Stimulated activated CD8-positive, alpha-beta memory T cell treated with anti-CD3 and anti-CD28 coated beads, Interleukin-12 subunit alpha, Interleukin-12 subunit beta, amount 100 ng/mL, for 24 hours (primary cell): Measurements from ENCODE around the gene CACNB1.

Experiments used
- DNase-seq: peaks from one replicate; pipeline ENCODE4 v3.0.0-alpha.2; 2020; ENCODE audit errors: extremely low read depth

CACNB1 gene

GRCh38 chr17:39225959-39226683, 28.7 kb upstream of the CACNB1 start:
- no peak for DNase-seq

GRCh38 chr17:39225308-39225958, 28.0 kb upstream of the CACNB1 start, which contains the start of gene STAC2:
TSS of gene STAC2 (minus strand) at chr17:39225945. CDS start at chr17:39225502, 443 bp downstream.
- DNase-seq = no peak

- DNase-seq = no peak
Observed at GRCh38 chr17:39224778-39225307, 27.4 kb upstream of the CACNB1 start.

- no peak for DNase-seq
Observed at GRCh38 chr17:39223907-39224777, 26.7 kb upstream of the CACNB1 start.

- DNase-seq = no peak
Observed at GRCh38 chr17:39222866-39223834, 25.7 kb upstream of the CACNB1 start.

GRCh38 chr17:39222151-39222550, 24.7 kb upstream of the CACNB1 start:
- no peak for DNase-seq

- DNase-seq = no peak
Observed at GRCh38 chr17:39221572-39221971, 24.1 kb upstream of the CACNB1 start.

- no peak for DNase-seq
Observed at GRCh38 chr17:39219647-39220154, 22.2 kb upstream of the CACNB1 start.

GRCh38 chr17:39218906-39219305, 21.4 kb upstream of the CACNB1 start:
- no peak for DNase-seq

GRCh38 chr17:39217734-39218369, 20.4 kb upstream of the CACNB1 start:
- DNase-seq = no peak

GRCh38 chr17:39213852-39214251, 16.4 kb upstream of the CACNB1 start:
- DNase-seq = no peak

- DNase-seq = no peak
Observed at GRCh38 chr17:39212841-39213480, 15.5 kb upstream of the CACNB1 start.

- DNase-seq = no peak
Observed at GRCh38 chr17:39212195-39212810, 14.8 kb upstream of the CACNB1 start.

GRCh38 chr17:39210093-39210434, 12.6 kb upstream of the CACNB1 start:
- no peak for DNase-seq

GRCh38 chr17:39209317-39210092, 12.0 kb upstream of the CACNB1 start:
- DNase-seq = peak; percentile 52

GRCh38 chr17:39208893-39209292, 11.4 kb upstream of the CACNB1 start:
- DNase-seq = no peak

GRCh38 chr17:39208136-39208535, 10.7 kb upstream of the CACNB1 start:
- DNase-seq = no peak

- DNase-seq = no peak
Observed at GRCh38 chr17:39205112-39205526, 7.7 kb upstream of the CACNB1 start.

GRCh38 chr17:39204245-39204644, 6.8 kb upstream of the CACNB1 start:
- DNase-seq = no peak
